Neural crest cell (in vitro differentiated cells): ENCODE results near the gene TEX54. TPM values are rescaled to one million over a fixed set of nuclear protein-coding genes. Genes with fewer than 3 reads are reported as not detected.
A peak's percentile ranks its signal among the peaks of the same experiment; 100 is the strongest.

Source experiments
- DNase-seq: peaks from one replicate; pipeline ENCODE4 v3.0.0; 2021; ENCODE audit warnings: low read depth, mixed read lengths, low spot score
- H3K27ac Mint-ChIP-seq: one replicate; pipeline ENCODE4 v1.8.0; 2021; ENCODE audit warnings: mild to moderate bottlenecking, mixed read lengths; ENCODE audit not compliant: unreplicated experiment
- H3K27me3 Mint-ChIP-seq: 2 replicates; pipeline ENCODE4 v1.8.0; 2021; ENCODE audit warnings: low read depth, mild to moderate bottlenecking, mixed read lengths
- H3K36me3 Mint-ChIP-seq: 2 replicates; pipeline ENCODE4 v1.8.0; 2021; ENCODE audit warnings: low read depth, mild to moderate bottlenecking, mixed read lengths
- H3K4me1 Mint-ChIP-seq: 2 replicates; pipeline ENCODE4 v1.8.0; 2021; ENCODE audit warnings: mixed read lengths
- H3K4me3 Mint-ChIP-seq: one replicate; pipeline ENCODE4 v1.8.0; 2021; ENCODE audit warnings: mild to moderate bottlenecking, mixed read lengths
- H3K9me3 Mint-ChIP-seq: 2 replicates; pipeline ENCODE4 v1.8.0; 2021; ENCODE audit warnings: mixed read lengths
- CTCF ChIP-seq: fragments of 200-600 bp; sonication (generic); conservative IDR thresholded peaks from 2 replicates; pipeline ENCODE4 v1.5.0; 2021; ENCODE audit warnings: antibody characterized with exemption, mild to moderate bottlenecking
- total RNA-seq: library from RNA; stranded (reverse); gene quantifications from 2 replicates; pipeline ENCODE4 v1.2.1, GENCODE V29; 2021

Gene TEX54
- total RNA-seq, 1 donor from 2014 or later = not detected

GRCh38 chr11:62823677-62824076 lies 9.0 kb downstream of the TEX54 start:
- Mint-ChIP-seq H3K27me3 (no peaks in the 10 kb centered on the region), H3K36me3 (peaks cover 11% of the 10 kb centered on the region)

GRCh38 chr11:62817129-62817528 lies 15.5 kb downstream of the TEX54 start:
- Mint-ChIP-seq H3K27me3 (no peaks in the 10 kb centered on the region), H3K4me3 (no peak overlapping the region), H3K27ac (no peak overlapping the region), H3K9me3 (no peaks in the 10 kb centered on the region), H3K4me1 (no peaks in the 10 kb centered on the region), H3K36me3 (no peaks in the 10 kb centered on the region)
- TF ChIP-seq CTCF = no peak
- no peak for DNase-seq

More at GRCh38 chr11:62823677-62824076, 9.0 kb downstream of the TEX54 start:
- TF ChIP-seq CTCF = no peak
- H3K27ac Mint-ChIP-seq = peak overlapping the region; percentile 71
- DNase-seq = no peak
- no peaks in the 10 kb centered on the region for H3K9me3 Mint-ChIP-seq
- no peak overlapping the region for H3K4me3 Mint-ChIP-seq
- H3K4me1 Mint-ChIP-seq = no peaks in the 10 kb centered on the region

GRCh38 chr11:62816557-62816956 lies 16.1 kb downstream of the TEX54 start:
- no peak overlapping the region for H3K4me3 Mint-ChIP-seq
- no peak overlapping the region for H3K27ac Mint-ChIP-seq
- H3K36me3 Mint-ChIP-seq = no peaks in the 10 kb centered on the region
- H3K27me3 Mint-ChIP-seq = no peaks in the 10 kb centered on the region
- H3K4me1 Mint-ChIP-seq = no peaks in the 10 kb centered on the region
- no peaks in the 10 kb centered on the region for H3K9me3 Mint-ChIP-seq
- no peak for DNase-seq
- TF ChIP-seq CTCF = no peak

GRCh38 chr11:62811659-62812058 lies 21.0 kb downstream of the TEX54 start:
- no peaks in the 10 kb centered on the region for H3K27me3 Mint-ChIP-seq
- H3K9me3 Mint-ChIP-seq = no peaks in the 10 kb centered on the region
- no peak for TF ChIP-seq CTCF
- H3K4me3 Mint-ChIP-seq = peak overlapping the region; percentile 2
- H3K27ac Mint-ChIP-seq = no peak overlapping the region
- H3K36me3 Mint-ChIP-seq = no peaks in the 10 kb centered on the region
- peaks cover under 1% of the 10 kb centered on the region for H3K4me1 Mint-ChIP-seq
- DNase-seq = no peak

GRCh38 chr11:62810748-62811147 lies 21.9 kb downstream of the TEX54 start:
- Mint-ChIP-seq H3K27me3 (no peaks in the 10 kb centered on the region), H3K4me3 (no peak overlapping the region), H3K9me3 (no peaks in the 10 kb centered on the region), H3K36me3 (no peaks in the 10 kb centered on the region), H3K27ac (no peak overlapping the region), H3K4me1 (peaks cover 10% of the 10 kb centered on the region)
- no peak for DNase-seq
- no peak for TF ChIP-seq CTCF

GRCh38 chr11:62806611-62807121 lies 26.0 kb downstream of the TEX54 start:
- peaks cover 2% of the 10 kb centered on the region for H3K27me3 Mint-ChIP-seq
- no peaks in the 10 kb centered on the region for H3K9me3 Mint-ChIP-seq
- H3K4me1 Mint-ChIP-seq = peaks cover 33% of the 10 kb centered on the region
- no peak for TF ChIP-seq CTCF
- peak overlapping the region; percentile 100 for H3K4me3 Mint-ChIP-seq
- H3K27ac Mint-ChIP-seq = no peak overlapping the region
- peaks cover 4% of the 10 kb centered on the region for H3K36me3 Mint-ChIP-seq
- DNase-seq = no peak
